Measurements from ENCODE around the gene TMEM72. TPM values are rescaled to one million over a fixed set of nuclear protein-coding genes. Genes with fewer than 3 reads are reported as not detected.

Gene TMEM72
- total and polyA plus RNA-seq, 2 experiments from 2014 or later, result not detected

DNA sequence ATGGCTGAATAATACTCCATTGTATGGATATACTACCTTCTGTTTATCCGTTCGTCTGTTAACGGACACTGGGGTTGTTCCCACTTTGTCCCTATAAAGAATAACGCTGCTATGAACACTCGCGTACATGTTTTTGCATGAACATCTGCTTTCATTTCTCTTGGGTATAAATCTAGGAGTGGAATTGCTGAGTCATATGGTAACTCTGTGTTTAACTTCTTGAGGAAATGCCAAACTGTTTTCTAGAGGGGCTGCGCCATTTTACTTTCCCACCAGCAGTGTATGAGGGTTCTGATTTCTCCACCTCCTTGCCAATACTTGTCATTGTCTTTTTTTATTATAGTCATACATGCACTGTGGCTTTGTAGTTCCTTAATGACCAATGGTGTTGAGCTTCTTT, 27.8 kb downstream of the TMEM72 start:
- ATAC-seq, result no peak
- Histone ChIP-seq H3F3A (replicated peaks; ENCODE audit: low read depth) (no peaks in the 10 kb centered on the region), H3K79me2 (replicated peaks; ENCODE audit: insufficient read depth) (no peaks in the 10 kb centered on the region), H3K27ac (ENCODE audit: low read depth) (no peak overlapping the region), H3K9me2 (ENCODE audit: insufficient read depth) (peaks cover 7% of the 10 kb centered on the region), H3K27me3 (ENCODE audit: insufficient read depth) (no peaks in the 10 kb centered on the region), H3K4me2 (no peak overlapping the region), H4K20me1 (replicated peaks; ENCODE audit: insufficient read depth) (no peaks in the 10 kb centered on the region), H3K4me3 (no peak overlapping the region), H3K4me1 (ENCODE audit: insufficient read depth) (no peaks in the 10 kb centered on the region), H2AFZ (no peak overlapping the region), H3K36me3 (ENCODE audit: insufficient read depth) (no peaks in the 10 kb centered on the region)
- Mint-ChIP-seq H3K36me3 (ENCODE audit: low read depth) (peaks cover under 1% of the 10 kb centered on the region; the same call in 1 of the 3 replicates), H3K4me1 (no peaks in the 10 kb centered on the region; the same call in 2 of the 3 replicates), H3K27ac (no peak overlapping the region), H3K4me3 (no peak overlapping the region), H3K9me3 (peaks cover under 1% of the 10 kb centered on the region; the same call in 1 of the 3 replicates), H3K27me3 (ENCODE audit: insufficient read depth, low read depth, poor library complexity) (peaks cover 3% of the 10 kb centered on the region)
- no peak for TF ChIP-seq STAT1 (IDR thresholded peaks at IDR 0.05; ENCODE audit: unreplicated experiment)
- TF ChIP-seq NANOG (IDR thresholded peaks at IDR 0.05; ENCODE audit: borderline replicate concordance), result no peak
- TF ChIP-seq, protein P1, sequence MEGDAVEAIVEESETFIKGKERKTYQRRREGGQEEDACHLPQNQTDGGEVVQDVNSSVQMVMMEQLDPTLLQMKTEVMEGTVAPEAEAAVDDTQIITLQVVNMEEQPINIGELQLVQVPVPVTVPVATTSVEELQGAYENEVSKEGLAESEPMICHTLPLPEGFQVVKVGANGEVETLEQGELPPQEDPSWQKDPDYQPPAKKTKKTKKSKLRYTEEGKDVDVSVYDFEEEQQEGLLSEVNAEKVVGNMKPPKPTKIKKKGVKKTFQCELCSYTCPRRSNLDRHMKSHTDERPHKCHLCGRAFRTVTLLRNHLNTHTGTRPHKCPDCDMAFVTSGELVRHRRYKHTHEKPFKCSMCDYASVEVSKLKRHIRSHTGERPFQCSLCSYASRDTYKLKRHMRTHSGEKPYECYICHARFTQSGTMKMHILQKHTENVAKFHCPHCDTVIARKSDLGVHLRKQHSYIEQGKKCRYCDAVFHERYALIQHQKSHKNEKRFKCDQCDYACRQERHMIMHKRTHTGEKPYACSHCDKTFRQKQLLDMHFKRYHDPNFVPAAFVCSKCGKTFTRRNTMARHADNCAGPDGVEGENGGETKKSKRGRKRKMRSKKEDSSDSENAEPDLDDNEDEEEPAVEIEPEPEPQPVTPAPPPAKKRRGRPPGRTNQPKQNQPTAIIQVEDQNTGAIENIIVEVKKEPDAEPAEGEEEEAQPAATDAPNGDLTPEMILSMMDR (conservative IDR thresholded peaks at IDR 0.05; ENCODE audit: low read depth in 2 of 2), result no peak
- TF ChIP-seq EZH2 (IDR thresholded peaks at IDR 0.05; ENCODE audit: low read depth, unreplicated experiment), result no peak
- TF ChIP-seq, protein P2, sequence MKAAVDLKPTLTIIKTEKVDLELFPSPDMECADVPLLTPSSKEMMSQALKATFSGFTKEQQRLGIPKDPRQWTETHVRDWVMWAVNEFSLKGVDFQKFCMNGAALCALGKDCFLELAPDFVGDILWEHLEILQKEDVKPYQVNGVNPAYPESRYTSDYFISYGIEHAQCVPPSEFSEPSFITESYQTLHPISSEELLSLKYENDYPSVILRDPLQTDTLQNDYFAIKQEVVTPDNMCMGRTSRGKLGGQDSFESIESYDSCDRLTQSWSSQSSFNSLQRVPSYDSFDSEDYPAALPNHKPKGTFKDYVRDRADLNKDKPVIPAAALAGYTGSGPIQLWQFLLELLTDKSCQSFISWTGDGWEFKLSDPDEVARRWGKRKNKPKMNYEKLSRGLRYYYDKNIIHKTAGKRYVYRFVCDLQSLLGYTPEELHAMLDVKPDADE (IDR thresholded peaks at IDR 0.05), result no peak
- no peak for TF ChIP-seq CREB1 (CRISPR knock-in tag; IDR thresholded peaks at IDR 0.05; ENCODE audit: low read depth)
- TF ChIP-seq EZH2phosphoT487 (IDR thresholded peaks at IDR 0.05; ENCODE audit: unreplicated experiment), result no peak
- TF ChIP-seq JUNB (IDR thresholded peaks at IDR 0.05; ENCODE audit: unreplicated experiment), result no peak
- TF ChIP-seq, protein P3, sequence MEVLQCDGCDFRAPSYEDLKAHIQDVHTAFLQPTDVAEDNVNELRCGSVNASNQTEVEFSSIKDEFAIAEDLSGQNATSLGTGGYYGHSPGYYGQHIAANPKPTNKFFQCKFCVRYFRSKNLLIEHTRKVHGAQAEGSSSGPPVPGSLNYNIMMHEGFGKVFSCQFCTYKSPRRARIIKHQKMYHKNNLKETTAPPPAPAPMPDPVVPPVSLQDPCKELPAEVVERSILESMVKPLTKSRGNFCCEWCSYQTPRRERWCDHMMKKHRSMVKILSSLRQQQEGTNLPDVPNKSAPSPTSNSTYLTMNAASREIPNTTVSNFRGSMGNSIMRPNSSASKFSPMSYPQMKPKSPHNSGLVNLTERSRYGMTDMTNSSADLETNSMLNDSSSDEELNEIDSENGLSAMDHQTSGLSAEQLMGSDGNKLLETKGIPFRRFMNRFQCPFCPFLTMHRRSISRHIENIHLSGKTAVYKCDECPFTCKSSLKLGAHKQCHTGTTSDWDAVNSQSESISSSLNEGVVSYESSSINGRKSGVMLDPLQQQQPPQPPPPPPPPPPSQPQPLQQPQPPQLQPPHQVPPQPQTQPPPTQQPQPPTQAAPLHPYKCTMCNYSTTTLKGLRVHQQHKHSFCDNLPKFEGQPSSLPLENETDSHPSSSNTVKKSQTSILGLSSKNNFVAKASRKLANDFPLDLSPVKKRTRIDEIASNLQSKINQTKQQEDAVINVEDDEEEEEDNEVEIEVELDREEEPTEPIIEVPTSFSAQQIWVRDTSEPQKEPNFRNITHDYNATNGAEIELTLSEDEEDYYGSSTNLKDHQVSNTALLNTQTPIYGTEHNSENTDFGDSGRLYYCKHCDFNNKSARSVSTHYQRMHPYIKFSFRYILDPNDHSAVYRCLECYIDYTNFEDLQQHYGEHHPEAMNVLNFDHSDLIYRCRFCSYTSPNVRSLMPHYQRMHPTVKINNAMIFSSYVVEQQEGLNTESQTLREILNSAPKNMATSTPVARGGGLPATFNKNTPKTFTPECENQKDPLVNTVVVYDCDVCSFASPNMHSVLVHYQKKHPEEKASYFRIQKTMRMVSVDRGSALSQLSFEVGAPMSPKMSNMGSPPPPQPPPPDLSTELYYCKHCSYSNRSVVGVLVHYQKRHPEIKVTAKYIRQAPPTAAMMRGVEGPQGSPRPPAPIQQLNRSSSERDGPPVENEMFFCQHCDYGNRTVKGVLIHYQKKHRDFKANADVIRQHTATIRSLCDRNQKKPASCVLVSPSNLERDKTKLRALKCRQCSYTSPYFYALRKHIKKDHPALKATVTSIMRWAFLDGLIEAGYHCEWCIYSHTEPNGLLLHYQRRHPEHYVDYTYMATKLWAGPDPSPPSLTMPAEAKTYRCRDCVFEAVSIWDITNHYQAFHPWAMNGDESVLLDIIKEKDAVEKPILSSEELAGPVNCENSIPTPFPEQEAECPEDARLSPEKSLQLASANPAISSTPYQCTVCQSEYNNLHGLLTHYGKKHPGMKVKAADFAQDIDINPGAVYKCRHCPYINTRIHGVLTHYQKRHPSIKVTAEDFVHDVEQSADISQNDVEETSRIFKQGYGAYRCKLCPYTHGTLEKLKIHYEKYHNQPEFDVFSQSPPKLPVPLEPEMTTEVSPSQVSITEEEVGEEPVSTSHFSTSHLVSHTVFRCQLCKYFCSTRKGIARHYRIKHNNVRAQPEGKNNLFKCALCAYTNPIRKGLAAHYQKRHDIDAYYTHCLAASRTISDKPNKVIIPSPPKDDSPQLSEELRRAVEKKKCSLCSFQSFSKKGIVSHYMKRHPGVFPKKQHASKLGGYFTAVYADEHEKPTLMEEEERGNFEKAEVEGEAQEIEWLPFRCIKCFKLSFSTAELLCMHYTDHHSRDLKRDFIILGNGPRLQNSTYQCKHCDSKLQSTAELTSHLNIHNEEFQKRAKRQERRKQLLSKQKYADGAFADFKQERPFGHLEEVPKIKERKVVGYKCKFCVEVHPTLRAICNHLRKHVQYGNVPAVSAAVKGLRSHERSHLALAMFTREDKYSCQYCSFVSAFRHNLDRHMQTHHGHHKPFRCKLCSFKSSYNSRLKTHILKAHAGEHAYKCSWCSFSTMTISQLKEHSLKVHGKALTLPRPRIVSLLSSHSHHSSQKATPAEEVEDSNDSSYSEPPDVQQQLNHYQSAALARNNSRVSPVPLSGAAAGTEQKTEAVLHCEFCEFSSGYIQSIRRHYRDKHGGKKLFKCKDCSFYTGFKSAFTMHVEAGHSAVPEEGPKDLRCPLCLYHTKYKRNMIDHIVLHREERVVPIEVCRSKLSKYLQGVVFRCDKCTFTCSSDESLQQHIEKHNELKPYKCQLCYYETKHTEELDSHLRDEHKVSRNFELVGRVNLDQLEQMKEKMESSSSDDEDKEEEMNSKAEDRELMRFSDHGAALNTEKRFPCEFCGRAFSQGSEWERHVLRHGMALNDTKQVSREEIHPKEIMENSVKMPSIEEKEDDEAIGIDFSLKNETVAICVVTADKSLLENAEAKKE (CRISPR knock-in tag; IDR thresholded peaks at IDR 0.05), result no peak
- TF ChIP-seq ZNF114 (CRISPR knock-in tag; IDR thresholded peaks at IDR 0.05), result no peak
- TF ChIP-seq, protein P4, sequence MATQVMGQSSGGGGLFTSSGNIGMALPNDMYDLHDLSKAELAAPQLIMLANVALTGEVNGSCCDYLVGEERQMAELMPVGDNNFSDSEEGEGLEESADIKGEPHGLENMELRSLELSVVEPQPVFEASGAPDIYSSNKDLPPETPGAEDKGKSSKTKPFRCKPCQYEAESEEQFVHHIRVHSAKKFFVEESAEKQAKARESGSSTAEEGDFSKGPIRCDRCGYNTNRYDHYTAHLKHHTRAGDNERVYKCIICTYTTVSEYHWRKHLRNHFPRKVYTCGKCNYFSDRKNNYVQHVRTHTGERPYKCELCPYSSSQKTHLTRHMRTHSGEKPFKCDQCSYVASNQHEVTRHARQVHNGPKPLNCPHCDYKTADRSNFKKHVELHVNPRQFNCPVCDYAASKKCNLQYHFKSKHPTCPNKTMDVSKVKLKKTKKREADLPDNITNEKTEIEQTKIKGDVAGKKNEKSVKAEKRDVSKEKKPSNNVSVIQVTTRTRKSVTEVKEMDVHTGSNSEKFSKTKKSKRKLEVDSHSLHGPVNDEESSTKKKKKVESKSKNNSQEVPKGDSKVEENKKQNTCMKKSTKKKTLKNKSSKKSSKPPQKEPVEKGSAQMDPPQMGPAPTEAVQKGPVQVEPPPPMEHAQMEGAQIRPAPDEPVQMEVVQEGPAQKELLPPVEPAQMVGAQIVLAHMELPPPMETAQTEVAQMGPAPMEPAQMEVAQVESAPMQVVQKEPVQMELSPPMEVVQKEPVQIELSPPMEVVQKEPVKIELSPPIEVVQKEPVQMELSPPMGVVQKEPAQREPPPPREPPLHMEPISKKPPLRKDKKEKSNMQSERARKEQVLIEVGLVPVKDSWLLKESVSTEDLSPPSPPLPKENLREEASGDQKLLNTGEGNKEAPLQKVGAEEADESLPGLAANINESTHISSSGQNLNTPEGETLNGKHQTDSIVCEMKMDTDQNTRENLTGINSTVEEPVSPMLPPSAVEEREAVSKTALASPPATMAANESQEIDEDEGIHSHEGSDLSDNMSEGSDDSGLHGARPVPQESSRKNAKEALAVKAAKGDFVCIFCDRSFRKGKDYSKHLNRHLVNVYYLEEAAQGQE (IDR thresholded peaks at IDR 0.05; ENCODE audit: unreplicated experiment), result no peak
- TF ChIP-seq POLR2AphosphoS5 (IDR thresholded peaks at IDR 0.05; ENCODE audit: low read depth), result no peak
- no peak for DNase-seq (ENCODE audit: low spot score)

Measured in GM23338 (cell line).